B cell (primary cell): ENCODE measurements around the gene AKTIP. TPM values are rescaled to one million over a fixed set of nuclear protein-coding genes. Genes with fewer than 3 reads are reported as not detected.
"Not testable (repeated sequence)": the region's sequence is repeated elsewhere in the genome, so short reads cannot be mapped to it uniquely, and the experiment has no call there.

Experiments used
- ATAC-seq: fragments of 200-7000 bp; cut with Tn5 transposase; one replicate; pipeline ENCODE4 v1.10.0; 2021; ENCODE audit warnings: low read depth, mild to moderate bottlenecking, moderate number of reproducible peaks, moderate library complexity
- CTCF ChIA-PET: fragments of 350-600 bp; sonication (Branson Sonifier 250); formaldehyde crosslinking; loops from one replicate; lab custom pipeline; 2021; ENCODE audit warnings: antibody characterized with exemption, inconsistent platforms; lab: Charles Lee
- POLR2A ChIA-PET: fragments of 350-600 bp; sonication (Branson Sonifier 250); formaldehyde crosslinking; loops from one replicate; lab custom pipeline; 2021; ENCODE audit warnings: antibody characterized with exemption; lab: Charles Lee
- DNase-seq: peaks from one replicate; pipeline ENCODE4 v3.0.0; 2013
- H2AFZ ChIP-seq: 2 replicates; pipeline ENCODE4 v1.6.1; 2012; ENCODE audit warnings: mild to moderate bottlenecking, low read depth, low read length; ENCODE audit not compliant: insufficient read depth, poor library complexity, severe bottlenecking
- H3K27ac ChIP-seq, 2 donors: 1 replicate in 1 of 2; 2 replicates in 1 of 2; pipeline ENCODE4 v1.5.1; 2012 to 2013; ENCODE audit warnings: low read length in 2 of 2, mild to moderate bottlenecking in 2 of 2, moderate library complexity in 1 of 2
- H3K27me3 ChIP-seq, 4 experiments: fragments of 200-600 bp in 1 of 4; sonication (generic) in 1 of 4; replicated peaks in 1 of 4; 1 replicate in 2 of 4; 2 replicates in 2 of 4; pipeline versions ENCODE4 v1.6.1 to v1.7.0; 2013 to 2016; ENCODE audit warnings: low read length in 3 of 4, mild to moderate bottlenecking in 2 of 4, mixed read lengths in 1 of 4, moderate library complexity in 1 of 4; ENCODE audit not compliant: insufficient read depth in 4 of 4, control insufficient read depth in 3 of 4; ENCODE audit errors: control extremely low read depth in 1 of 4
- H3K36me3 ChIP-seq, 2 experiments: replicated peaks in 1 of 2; 1 replicate in 1 of 2; 2 replicates in 1 of 2; pipeline versions ENCODE4 v1.6.1 to v1.7.1; 2013; ENCODE audit warnings: low read length in 1 of 2; ENCODE audit not compliant: insufficient read depth in 2 of 2, control insufficient read depth in 1 of 2; ENCODE audit errors: control extremely low read depth in 1 of 2, extremely low read depth in 1 of 2
- H3K4me1 ChIP-seq, 2 donors: fragments of 200-600 bp in 1 of 2; sonication (generic) in 1 of 2; 1 replicate in 1 of 2; 2 replicates in 1 of 2; pipeline versions ENCODE4 v1.5.1 to v1.6.1; 2013 to 2017; ENCODE audit warnings: low read length in 2 of 2; ENCODE audit not compliant: control insufficient read depth in 2 of 2, insufficient read depth in 2 of 2
- H3K4me2 ChIP-seq: replicated peaks from 2 replicates; pipeline ENCODE3; 2012; ENCODE audit warnings: mild to moderate bottlenecking, low read depth, low read length; ENCODE audit not compliant: poor library complexity, severe bottlenecking
- H3K4me3 ChIP-seq, 5 experiments: fragments of 200-600 bp in 1 of 5; sonication (generic) in 1 of 5; 1 replicate in 3 of 5; 2 replicates in 2 of 5; pipeline versions ENCODE4 v1.5.1 to v1.7.0; 2011 to 2016; ENCODE audit warnings: low read length in 4 of 5, mild to moderate bottlenecking in 4 of 5, low read depth in 2 of 5, control low read depth in 1 of 5, moderate library complexity in 1 of 5; ENCODE audit not compliant: insufficient read depth in 1 of 5; ENCODE audit errors: control extremely low read depth in 1 of 5, extremely low read depth in 1 of 5
- H3K79me2 ChIP-seq: fragments of 200-600 bp; sonication (generic); one replicate; pipeline ENCODE4 v1.6.0; 2016; ENCODE audit warnings: low read length; ENCODE audit not compliant: control insufficient read depth, insufficient read depth
- H3K9ac ChIP-seq: fragments of 200-600 bp; sonication (generic); 2 replicates; pipeline ENCODE4 v1.6.1; 2017; ENCODE audit warnings: mild to moderate bottlenecking, low read length, moderate library complexity
- H3K9me3 ChIP-seq, 3 donors: one replicate each; pipeline versions ENCODE4 v1.6.1 to v1.7.1; 2013; ENCODE audit warnings: low read length in 2 of 3; ENCODE audit not compliant: control insufficient read depth in 2 of 3, insufficient read depth in 1 of 3; ENCODE audit errors: control extremely low read depth in 1 of 3
- H4K20me1 ChIP-seq: 2 replicates; pipeline ENCODE4 v1.6.0; 2012; ENCODE audit warnings: mild to moderate bottlenecking, low read length; ENCODE audit not compliant: insufficient read depth, control insufficient read depth, poor library complexity, severe bottlenecking
- H3K27ac Mint-ChIP-seq: one replicate; pipeline ENCODE4 v1.8.0; 2021; ENCODE audit warnings: mixed read lengths
- H3K27me3 Mint-ChIP-seq: one replicate; pipeline ENCODE4 v1.8.0; 2021; ENCODE audit warnings: mixed read lengths
- H3K4me1 Mint-ChIP-seq: one replicate; pipeline ENCODE4 v1.8.0; 2021; ENCODE audit warnings: mixed read lengths
- H3K4me3 Mint-ChIP-seq: one replicate; pipeline ENCODE4 v1.8.0; 2021; ENCODE audit warnings: mixed read lengths
- H3K9me3 Mint-ChIP-seq: one replicate; pipeline ENCODE4 v1.8.0; 2022; ENCODE audit warnings: mixed read lengths; ENCODE audit not compliant: insufficient read depth
- CTCF ChIP-seq: fragments of 200-600 bp; IDR thresholded peaks from one replicate; pipeline ENCODE4 v1.8.0; 2022; ENCODE audit warnings: antibody characterized with exemption, mild to moderate bottlenecking
- EZH2 ChIP-seq: IDR thresholded peaks from 2 replicates; pipeline ENCODE4 v1.6.1; 2012; ENCODE audit warnings: borderline replicate concordance, low read depth, mild to moderate bottlenecking, moderate library complexity, low read length; ENCODE audit not compliant: insufficient read depth, poor library complexity, severe bottlenecking
- WGBS: methylation state at CpG from one replicate; pipeline ENCODE4 v1.1.5; 2013; ENCODE audit warnings: missing lambda C conversion rate; ENCODE audit not compliant: insufficient coverage; 5-methylcytosine and 5-hydroxymethylcytosine counted together
- intact Hi-C: fragments of 100-400 bp; cut with micrococcal nuclease; formaldehyde crosslinking; loops from one replicate; pipeline ENCODE4 v1.10.0; 2022
- polyA plus RNA-seq: library from polyadenylated mRNA; depleted of rRNA; stranded (reverse); fragments of >200 nt; gene quantifications from 2 replicates; pipeline ENCODE4 v1.2.3, GENCODE V29; 2012
- total RNA-seq, 2 donors: library from RNA; stranded (reverse); fragments of 120-200 nt in 1 of 2; gene quantifications; 1 replicate in 1 of 2; 2 replicates in 1 of 2; pipeline versions ENCODE4 v1.2.3 to v1.2.4, GENCODE V29; 2013 to 2022

Gene AKTIP
- total and polyA plus RNA-seq, 2 donors (not counting 1 experiment from before 2014, with no cell fraction given): 12.6 to 24.0 TPM

DNA sequence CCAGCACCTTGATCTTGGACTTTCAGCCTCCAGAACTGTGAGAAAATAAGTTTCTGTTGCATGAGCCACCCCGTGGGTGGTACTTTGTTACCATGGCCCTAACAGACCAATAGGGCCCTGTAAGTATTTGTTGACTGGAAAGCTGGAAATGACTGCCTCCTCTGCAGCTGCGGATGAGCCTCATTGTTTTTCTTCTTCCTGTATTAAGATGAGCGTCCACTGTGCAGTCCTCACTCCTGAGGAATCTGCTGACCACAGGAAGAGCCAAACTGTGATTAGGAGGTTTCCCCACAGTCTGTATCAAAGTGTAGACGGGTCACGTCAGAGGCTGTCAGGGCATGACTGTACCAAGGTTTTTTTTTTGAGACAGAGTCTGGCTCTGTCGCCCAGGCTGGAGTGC is 12.2 kb upstream of the AKTIP start:
- Histone ChIP-seq H3K9ac (no peak overlapping the region), H3K4me2 (no peak overlapping the region), H3K9me3 (peaks cover 0 to 13% (median 5%) of the 10 kb centered on the region in 3 donors), H4K20me1 (no peaks in the 10 kb centered on the region), H3K4me1 (peaks cover 35 to 47% of the 10 kb centered on the region in 2 donors), H3K79me2 (no peaks in the 10 kb centered on the region), H3K4me3 (no peak overlapping the region), H2AFZ (no peak overlapping the region), H3K36me3 (no peaks in the 10 kb centered on the region), H3K27ac (no peak overlapping the region), H3K27me3 (no peaks in the 10 kb centered on the region)
- H3K27me3 Mint-ChIP-seq: no peaks in the 10 kb centered on the region
- no peak overlapping the region for H3K27ac Mint-ChIP-seq
- 90% methylated on average over 4 of the region's 6 CpGs for WGBS
- H3K4me3 Mint-ChIP-seq: no peak overlapping the region
- intact Hi-C loops: loop anchor here (5.0 kb wide), 2 partner anchors 78 to 187 kb away; partner anchors contain the start of genes FTO and RPGRIP1L
- ChIA-PET POLR2A (interaction anchor here (0.6 kb wide), 1 partner anchor 12 kb away, joined by 6 read pairs; no protein-coding TSS in a partner anchor), CTCF (interaction anchor here (1.5 kb wide), 1 partner anchor 12 kb away, joined by 6 read pairs; the partner anchor contains the start of gene AKTIP)
- no peaks in the 10 kb centered on the region for H3K9me3 Mint-ChIP-seq
- TF ChIP-seq EZH2 (no peak), CTCF (no peak)
- DNase-seq: no peak
- H3K4me1 Mint-ChIP-seq: peaks cover 49% of the 10 kb centered on the region
- no peak for ATAC-seq

DNA sequence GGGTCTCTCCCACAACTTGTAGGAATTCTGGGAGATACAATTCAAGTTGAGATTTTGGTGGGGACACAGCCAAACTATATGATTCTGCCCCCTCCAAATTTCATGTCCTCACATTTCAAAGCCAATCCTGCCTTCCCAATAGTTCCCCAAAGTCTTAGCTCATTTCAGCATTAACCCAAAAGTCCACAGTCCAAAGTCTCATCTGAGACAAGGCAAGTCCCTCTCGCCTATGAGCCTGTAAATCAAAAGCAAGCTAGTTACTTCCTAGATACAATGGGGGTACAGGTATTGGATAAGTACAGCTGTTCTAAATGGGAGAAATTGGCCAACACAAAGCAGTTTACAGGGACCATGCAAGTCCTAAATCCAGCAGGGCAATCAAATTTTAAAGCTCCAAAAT is 9.8 kb upstream of the AKTIP start:
- H3K27me3 ChIP-seq, intact Hi-C loops, H3K4me2 ChIP-seq, DNase-seq, H3K27ac ChIP-seq, H2AFZ ChIP-seq, H4K20me1 ChIP-seq, H3K4me3 Mint-ChIP-seq, H3K4me3 ChIP-seq, H3K79me2 ChIP-seq, H3K9me3 ChIP-seq, H3K9me3 Mint-ChIP-seq, H3K9ac ChIP-seq, H3K27me3 Mint-ChIP-seq, POLR2A ChIA-PET, ATAC-seq, H3K36me3 ChIP-seq, H3K27ac Mint-ChIP-seq: not testable (repeated sequence)
- CTCF ChIA-PET: interaction anchor here (0.9 to 1.4 kb wide), 3 partner anchors 8 to 53 kb away, joined by 4 to 8 read pairs (median 5); no protein-coding TSS in a partner anchor
- no CpG with 5 or more reads among the region's 1 CpG for WGBS
- H3K4me1 Mint-ChIP-seq: peaks cover 35% of the 10 kb centered on the region
- H3K4me1 ChIP-seq: peaks cover 21 to 28% of the 10 kb centered on the region in 2 donors
